Left renal cortex interstitium (tissue), 4 donors: ENCODE results near the gene LMO2. TPM values are rescaled to one million over a fixed set of nuclear protein-coding genes. Genes with fewer than 3 reads are reported as not detected.
A peak's percentile ranks its signal among the peaks of the same experiment; 100 is the strongest.
"Not testable (repeated sequence)": the region's sequence is repeated elsewhere in the genome, so short reads cannot be mapped to it uniquely, and the experiment has no call there.

Experiments used
- DNase-seq, 4 donors: peaks; one replicate each; pipeline ENCODE4 v3.0.0-alpha.2; 2013; ENCODE audit warnings: low read depth in 4 of 4, low spot score in 2 of 4, missing footprints in 1 of 4
- polyA plus RNA-seq, 4 donors: library from polyadenylated mRNA; unstranded; fragments of 120-200 nt; gene quantifications; one replicate each; pipeline ENCODE4 v1.2.1, GENCODE V29; 2013; ENCODE audit not compliant: insufficient read length in 4 of 4

Gene LMO2
- polyA plus RNA-seq, 4 donors, result 26.7 to 40.4 (median 31.1) TPM

- peak; percentile 43 to 68 (median 53) for DNase-seq
These were observed 62.3 kb downstream of the LMO2 start for GRCh38 chr11:33829430-33830141.

GRCh38 chr11:33828604-33829429 is 63.1 kb downstream of the LMO2 start:
- no peak for DNase-seq

- DNase-seq, result no peak
These were observed 64.7 kb downstream of the LMO2 start for GRCh38 chr11:33827206-33827605.

- no peak for DNase-seq
These were observed 65.9 kb downstream of the LMO2 start for GRCh38 chr11:33825854-33826560.

GRCh38 chr11:33822981-33823380 is 68.9 kb downstream of the LMO2 start:
- DNase-seq, result not testable (repeated sequence)

GRCh38 chr11:33819278-33820035 is 72.4 kb downstream of the LMO2 start:
- DNase-seq, result no peak

Other genes starting within 250 kb of the LMO2 start
- gene C11orf91, start 191.2 kb downstream of the LMO2 start, polyA plus RNA-seq, result not detected
- gene CD59, start 155.7 kb downstream of the LMO2 start, polyA plus RNA-seq, result 100 to 1,000 TPM; 210 to 333 (median 247) TPM
- 10 to 100 TPM; 46.3 to 62.2 (median 56.0) TPM for gene FBXO3, start 117.6 kb downstream of the LMO2 start, polyA plus RNA-seq
- 100 to 1,000 TPM; 235 to 287 (median 262) TPM for gene CAPRIN1, start 159.7 kb upstream of the LMO2 start, polyA plus RNA-seq
- 10 to 100 TPM; 47.4 to 62.9 (median 56.2) TPM for gene NAT10, start 213.6 kb upstream of the LMO2 start, polyA plus RNA-seq